GM18499 (cell line): Measurements from ENCODE around the gene RPL27A.

ENCODE experiments used
- ATAC-seq: cut with Tn5 transposase; IDR thresholded peaks from one replicate; pipeline ENCODE4 v1.9.1; 2021; ENCODE audit warnings: moderate number of reproducible peaks; ENCODE audit not compliant: insufficient read depth, unreplicated experiment

The RPL27A gene

DNA sequence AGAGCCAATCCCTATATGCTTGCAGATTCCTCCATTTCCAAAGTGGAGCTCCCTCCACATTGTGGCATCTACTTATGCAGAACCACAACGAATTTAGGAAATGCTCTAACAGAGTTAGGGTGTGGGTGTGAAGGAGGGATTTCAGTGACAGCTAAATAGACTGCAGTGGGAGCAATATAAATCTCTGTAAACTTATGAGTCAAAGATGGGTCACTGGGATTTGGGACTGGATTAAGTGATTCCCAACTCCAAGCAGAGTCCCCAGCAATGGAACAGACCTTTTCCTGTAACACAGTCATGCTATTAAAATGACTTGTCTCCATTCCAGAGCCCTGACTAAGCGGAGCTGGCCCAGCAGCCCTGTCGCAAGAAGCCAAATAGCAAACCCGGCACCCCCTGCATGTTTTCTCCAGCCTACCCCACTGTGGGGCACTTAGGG, 36.6 kb downstream of the RPL27A start:
- no peak for ATAC-seq

DNA sequence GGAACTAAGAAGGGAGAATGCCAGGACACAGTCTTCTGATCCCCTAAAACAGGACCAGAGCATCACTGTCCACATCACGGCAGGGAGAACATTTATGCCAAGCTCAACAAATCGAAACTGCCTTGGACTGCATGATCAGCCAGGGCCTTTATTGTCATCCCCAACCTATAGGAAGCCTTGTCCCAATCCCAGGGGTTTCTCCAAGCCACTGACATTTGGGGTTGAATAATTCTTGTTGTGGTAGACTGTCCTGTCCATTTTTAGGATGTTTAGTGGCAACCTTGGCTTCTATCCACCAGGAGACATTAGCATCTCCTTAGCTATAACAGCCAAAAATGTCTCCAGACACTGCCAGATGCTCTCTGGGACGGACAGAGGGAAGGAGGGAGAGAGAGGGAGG, 37.1 kb downstream of the RPL27A start:
- no peak for ATAC-seq

DNA sequence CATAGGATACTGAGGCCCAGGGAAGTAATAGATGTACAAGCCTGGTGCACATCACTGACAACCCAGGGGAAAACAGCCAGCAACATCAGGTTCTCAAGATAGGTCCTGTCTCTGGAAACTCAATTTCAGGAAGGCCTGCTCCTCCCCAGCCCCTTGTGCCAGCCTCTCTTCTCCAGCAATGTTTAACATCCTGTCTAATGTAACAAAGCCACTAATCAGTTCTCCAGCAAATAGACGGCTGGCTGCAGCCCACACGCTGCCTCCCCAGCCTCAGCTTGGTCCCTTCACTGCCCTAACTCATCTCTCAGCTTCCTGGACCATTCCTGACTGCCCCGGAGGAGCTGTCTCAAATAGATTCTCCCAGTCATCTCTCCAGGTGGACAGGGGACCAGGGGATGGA, 37.8 kb downstream of the RPL27A start:
- ATAC-seq = no peak

DNA sequence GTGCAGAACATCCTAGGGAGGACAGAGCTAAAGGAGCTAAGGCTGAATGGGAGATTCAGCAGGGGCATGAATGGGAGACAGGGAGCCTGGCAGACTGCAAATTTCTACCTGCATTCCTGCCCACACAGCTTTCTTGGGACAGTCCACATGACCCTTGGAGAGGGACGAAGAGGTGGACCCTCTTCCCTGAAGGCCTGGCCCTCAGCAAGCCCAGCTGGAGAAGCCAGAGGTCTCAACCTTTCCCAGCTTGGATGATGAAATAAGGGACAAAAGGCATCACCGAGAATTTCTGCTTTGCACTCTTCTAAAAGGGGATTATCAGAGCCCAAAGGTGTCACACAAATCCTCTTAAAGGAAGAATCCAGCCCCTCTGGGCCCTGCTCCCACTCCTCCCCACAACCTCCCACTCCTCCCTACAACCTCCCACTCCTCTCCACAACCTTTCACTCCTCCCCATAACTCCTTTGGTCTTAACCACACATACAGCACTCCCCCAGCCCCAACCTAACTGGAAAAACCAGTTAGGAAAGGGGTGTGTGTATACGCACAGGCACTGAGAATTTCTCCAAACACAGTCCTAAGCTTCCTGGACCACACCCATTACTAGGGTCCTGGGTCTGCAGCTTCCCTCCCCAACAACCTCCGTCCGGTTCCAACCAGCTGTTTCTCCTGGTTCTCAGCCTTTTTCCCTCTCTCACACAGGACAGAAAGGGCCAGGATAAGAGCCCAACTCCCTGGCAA, 38.4 kb downstream of the RPL27A start:
- no peak for ATAC-seq

DNA sequence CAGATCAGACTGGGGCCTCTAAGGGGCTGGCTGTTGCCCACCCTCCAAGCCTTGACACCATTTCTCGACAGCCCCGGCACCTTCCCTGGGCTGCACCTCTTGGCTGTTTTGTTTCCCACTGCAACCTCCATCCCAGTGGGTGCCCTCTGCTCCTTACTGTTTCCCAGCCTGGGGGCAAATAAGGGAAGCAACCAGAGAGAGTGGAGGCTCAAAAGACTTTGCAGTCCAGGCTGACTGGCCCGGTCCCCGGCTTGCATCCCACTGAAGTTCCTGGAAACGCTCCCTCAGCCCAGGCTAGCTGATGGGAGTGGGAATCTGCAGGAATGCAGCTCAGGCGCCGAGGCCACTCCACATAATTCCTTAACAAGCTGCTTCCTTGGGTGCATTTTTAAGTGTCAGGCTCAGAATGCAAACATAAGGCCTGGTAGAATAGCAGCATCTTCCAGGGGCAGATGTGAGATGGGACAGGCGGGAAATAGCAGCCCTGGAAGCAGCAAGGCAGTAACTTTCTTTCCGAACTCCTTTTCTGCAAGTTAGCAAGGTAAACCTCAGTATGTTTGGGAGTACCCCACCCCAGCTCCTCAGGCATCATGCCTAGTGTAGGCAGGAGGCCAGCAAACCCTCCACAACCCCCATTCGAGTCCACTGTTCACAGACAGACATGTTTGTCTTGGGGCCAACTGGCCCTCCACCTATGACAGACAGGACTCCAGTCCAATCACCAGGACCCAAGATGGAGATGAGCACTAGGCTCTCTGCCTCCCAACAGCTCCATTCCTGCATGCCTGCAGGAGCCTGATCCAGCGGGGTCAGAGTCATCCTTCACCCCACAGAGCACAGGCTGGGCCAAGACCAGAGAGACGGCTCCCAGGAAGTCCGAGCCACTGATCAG, 39.3 kb downstream of the RPL27A start:
- no peak for ATAC-seq

DNA sequence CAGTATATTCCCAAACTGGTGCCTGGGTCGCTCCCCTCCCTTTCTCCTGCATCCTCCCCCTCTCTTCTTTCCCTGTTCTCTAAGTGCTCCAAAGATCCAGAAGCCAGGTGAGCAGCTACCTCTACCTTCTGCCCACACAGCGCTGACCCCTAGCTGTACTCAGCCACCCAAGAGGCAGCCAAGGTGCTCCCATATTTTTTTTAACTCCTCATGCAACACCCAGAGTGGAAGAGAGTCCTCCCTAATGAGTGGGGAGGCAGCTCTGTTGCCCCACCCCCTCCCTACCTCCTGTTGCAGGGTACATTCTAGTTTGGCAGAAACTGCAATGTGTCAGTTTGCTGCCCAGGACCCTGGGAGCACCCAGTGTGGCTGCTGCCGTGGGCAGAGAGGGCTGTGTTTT, 40.2 kb downstream of the RPL27A start:
- ATAC-seq = no peak

DNA sequence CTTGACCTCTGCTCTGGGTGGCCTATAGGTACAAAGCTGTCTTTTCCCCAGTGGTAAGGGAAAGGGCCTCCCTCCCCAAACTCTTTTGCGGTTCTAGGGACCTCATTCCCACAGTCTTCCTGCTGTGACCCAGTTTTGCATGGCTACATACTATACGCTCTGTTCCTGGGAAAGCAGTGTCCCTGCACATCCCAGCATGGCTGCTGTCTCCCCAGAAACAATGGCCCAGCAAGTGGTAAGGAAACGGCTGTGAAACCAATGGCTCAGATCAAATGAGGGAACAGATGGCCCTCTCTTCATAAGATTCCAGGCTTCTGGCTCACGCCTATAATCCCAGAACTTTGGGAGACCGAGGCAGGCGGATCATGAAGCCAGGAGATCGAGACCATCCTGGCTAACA, 41.1 kb downstream of the RPL27A start:
- no peak for ATAC-seq

DNA sequence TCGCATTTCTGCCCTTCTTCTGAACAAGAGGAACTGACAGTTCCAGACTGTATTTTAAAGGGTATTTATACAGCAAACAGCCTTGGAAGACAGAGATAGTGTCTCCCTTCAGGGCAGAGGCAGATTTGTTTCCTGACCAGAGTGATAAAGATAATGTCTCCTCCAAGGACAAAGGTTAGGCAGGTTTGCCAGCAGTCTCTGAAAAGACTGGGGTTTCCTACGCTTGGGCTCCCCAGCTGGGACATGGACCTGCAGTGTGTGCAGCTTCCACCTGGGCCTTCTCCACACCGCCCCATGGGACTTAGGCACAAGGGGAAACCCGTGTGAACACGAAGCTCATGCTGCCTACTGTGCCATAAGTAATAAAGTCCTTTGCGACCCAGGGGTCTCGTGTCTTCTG, 42.1 kb downstream of the RPL27A start:
- ATAC-seq = no peak

DNA sequence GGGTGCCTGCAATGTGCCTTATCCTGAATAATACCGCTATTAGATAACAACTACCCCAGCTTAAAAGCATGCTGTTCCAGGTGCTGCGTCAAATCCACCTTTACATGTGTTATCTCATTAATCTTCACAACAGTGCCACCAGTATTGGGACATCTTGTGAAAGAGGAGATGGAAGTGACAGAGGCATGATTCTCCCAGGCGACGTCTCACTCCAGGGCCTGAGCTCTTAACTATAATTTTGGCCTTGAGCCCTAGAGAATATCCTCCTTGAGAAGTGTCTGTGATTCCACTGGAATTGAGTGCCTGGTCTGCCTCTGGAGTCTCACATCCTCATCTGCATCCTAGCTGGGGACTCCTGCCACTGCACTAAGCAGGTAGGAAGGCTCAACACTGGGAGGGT, 43.8 kb downstream of the RPL27A start:
- ATAC-seq = no peak

DNA sequence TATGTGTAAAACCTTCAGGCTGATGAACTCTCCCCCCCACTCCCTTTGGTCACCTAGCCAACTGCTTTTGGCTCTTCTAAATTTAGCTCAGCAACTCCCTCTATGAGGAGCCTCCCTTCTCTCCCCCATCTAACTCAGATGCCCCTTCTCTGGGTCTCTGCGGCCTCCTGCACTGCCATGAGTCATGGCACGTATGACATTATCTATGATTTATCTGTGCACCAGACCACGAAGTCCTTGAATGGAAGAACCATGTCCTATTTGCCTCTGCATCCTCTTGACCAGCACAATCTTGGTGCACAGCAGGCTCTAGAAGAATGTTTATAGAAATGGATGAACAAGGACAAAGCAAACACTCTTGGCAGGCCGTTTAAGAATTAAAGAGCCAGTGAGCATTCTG, 46.0 kb downstream of the RPL27A start:
- ATAC-seq = no peak

DNA sequence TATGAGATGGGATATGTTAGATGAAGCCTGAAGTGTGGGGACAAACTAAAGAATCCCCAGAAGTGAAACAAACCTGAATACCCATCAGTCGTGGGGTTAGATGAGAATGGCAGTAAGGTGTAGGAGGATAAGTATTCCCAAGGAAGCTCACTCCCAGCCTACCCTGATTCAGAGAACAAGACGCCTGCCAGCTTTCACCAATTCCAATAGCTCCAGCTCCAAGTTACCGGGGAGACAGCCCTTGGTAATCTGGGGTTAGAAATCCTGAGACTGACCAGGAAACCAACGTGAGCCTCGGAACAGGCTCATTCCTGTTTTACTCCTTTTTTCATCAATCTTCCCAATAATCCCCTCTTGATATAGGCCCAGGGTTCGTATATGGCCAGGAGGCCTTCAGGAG, 46.5 kb downstream of the RPL27A start:
- no peak for ATAC-seq

DNA sequence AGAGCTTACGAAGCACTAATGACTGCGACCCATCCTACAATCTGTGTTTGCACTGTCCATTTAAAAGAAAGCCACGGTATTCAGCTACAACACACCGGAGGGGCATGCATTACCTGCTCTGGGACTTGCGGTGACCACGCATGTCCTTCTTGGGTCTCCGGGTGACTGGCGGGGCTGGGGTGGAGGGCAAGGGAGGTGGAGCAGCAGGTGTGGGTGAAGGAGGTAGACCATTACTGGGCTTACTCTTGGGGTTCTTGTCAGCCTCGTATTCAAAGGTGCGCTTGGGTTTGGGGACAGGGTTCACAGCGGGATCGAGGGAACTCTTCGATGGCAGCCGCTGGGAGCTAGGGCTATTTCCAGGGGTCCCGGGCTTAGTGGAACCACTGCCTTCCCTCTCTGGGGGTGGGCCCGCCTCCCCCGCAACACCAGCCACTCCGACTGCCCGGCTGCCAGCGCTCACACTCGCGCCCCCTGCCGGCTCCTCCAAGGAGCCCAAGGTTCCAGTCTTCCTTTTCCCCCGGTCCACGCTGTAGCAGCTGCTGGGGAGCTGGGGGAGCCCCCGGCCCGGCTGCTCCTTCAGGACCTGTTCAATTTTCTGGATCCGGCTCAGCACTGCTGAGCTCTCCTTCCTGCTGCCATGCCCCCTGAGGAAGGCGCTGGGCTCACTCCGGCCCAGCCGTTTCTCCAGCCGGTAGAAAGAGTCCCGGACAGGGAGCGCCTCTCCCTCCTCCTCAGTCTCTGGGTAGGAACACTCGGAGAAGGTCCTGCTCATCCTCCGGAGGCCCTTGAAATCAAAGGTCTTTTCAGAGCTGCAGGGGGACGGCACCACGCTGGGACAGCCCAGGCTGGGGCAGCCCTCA, 47.5 kb downstream of the RPL27A start:
- ATAC-seq = no peak

DNA sequence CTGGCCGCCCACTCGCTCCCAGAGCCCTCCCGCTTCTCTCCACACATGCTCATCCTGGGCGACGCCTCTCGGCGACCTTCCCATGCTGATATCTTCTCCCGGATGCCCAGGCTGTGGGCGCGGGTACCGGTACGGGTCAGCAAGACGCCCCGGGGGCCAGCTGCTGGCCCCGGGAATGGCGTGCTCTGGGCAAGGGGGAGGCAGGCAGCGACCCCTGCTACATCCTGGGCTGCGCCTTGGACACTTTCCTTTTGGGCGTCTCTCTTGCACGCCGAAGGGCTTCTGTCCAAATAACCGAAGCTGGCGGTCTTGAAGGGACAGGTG, 48.1 kb downstream of the RPL27A start:
- ATAC-seq = no peak

DNA sequence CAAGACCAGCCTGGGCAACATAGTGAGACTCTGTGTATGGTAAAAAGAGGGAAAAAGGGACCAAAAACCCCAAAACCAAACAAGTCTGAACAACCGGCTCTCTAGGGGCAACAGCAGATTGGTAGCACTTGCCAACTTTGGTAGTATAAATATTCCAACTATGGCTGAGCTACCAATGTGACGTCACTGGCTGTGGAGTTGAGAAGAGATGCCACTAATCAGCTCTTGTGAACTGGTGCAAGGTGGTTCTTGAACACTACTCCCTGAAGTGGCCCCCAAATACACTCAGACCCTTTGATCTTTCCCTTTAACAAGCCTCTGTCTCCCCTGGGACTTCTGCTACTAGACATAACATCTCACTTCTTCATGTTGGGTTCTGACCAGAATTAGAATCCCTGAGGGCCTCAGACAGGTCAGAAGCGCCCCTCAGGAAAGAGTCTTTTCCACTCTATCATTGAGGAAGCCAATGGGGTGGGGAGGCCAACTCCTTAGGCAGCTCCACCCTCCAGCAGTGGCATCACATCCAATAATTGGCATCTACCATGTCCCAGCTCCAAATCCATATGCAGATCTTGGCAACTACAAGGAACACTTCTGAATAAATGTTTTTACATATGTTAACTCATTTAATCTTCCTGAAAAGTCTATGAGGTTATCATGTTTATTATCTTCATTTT, 49.2 kb downstream of the RPL27A start:
- no peak for ATAC-seq

DNA sequence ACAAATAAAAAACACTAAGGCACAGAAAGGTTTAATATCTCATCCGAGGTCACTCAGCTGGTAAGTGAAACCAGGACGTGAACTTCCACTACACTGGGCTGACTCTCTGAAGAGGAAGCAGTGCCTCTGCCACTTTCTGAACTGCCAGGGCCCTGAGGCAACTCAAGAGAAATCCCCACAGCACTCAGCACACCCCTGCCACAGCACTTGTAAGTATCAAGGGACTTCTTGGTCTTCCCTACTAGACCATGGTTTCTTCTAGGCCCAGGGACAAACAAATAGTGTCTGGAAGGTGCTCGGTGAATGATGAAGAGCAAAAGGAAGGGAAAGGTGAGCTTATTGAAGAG, 49.7 kb downstream of the RPL27A start:
- peak; percentile 51 for ATAC-seq

DNA sequence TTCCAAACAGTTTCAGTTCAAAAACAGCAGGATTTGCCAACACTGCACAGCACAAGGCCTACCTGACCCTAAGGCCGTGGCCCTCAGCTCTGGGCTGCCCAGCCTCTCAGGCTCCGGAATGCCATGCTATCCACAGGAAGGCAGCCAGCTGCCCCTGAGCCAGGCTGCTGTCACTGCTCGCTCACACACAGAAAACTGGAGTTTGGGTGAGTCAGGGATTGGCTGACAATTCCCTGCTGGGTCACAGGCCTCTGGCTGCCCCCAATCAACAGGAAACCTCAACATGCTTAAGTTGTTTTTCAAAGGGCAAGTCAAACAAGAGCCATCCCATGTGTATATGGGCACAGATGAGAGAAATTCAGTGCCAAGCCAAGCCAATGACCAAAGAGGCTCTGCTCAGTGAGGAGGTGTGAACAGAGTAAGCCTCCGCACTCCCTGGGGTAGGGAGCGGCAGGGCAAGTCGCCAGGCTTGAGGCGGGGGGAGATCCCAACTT, 50.2 kb downstream of the RPL27A start:
- no peak for ATAC-seq

DNA sequence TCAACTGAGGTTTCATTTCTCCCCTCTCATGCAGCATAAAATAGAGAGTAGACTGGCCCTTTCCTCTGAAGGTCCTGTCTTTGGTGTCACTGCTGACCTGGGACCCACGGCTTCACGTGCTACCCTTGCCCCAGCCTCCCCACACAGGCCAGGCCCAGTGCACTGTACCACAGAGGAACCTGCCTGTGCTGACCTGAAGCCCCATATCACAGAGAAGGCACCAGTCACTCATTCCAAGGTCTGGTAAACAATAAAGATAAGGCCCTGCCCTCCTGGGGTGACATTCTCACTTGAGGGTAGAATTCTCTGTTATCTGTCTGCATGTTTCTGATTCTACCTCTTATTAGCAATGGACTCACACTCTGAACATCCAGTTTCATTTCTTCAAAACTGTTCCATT, 51.3 kb downstream of the RPL27A start:
- ATAC-seq = no peak

DNA sequence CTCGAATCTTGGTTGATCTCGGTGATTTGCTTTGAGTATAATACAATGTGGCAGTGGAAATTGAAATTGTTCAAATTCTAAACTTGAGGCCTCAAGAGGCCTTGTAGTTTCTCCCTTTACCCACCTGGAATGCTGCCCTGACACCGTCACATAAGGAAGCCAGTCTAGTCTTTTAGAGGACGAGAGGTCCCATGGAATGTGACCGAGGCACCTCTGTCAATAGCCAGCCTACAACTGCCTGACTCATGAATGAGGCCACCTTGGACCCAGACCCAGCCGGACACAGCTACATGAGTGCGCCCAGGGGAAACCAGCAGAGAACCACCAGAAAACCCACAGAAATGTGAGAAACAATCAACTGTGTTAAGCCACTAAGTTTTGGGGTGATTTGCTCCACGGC, 52.5 kb downstream of the RPL27A start:
- no peak for ATAC-seq

DNA sequence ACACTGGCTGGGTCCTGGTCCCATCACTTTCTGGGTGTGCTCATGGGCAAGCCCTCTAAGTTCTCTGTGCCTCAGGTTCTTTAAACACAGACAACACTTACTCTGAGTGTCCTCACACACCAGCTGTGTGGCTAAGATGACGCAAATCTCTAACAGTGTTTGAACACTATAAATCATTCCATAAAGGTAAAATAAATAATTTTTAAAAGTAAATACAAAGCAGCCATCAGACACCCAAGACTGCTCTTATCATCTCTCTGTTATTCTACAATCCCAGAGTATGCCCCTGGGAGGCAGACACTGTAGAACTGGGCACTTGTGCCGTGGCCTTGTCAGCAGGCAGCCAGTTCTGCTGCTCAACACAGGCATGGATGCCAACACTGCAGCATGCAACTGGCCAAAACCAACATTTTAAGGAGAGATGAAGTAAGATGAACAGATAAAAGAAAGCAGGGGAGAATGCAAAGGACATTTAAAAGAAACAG, 56.8 kb downstream of the RPL27A start:
- no peak for ATAC-seq
